Stimulated activated CD8-positive, alpha-beta memory T cell treated with anti-CD3 and anti-CD28 coated beads, Interleukin-15, amount 100 ng/mL, for 4 hours (primary cell): Measurements from ENCODE around the gene SLC24A4.
"Not testable (repeated sequence)": the region's sequence is repeated elsewhere in the genome, so short reads cannot be mapped to it uniquely, and the experiment has no call there.

Experiments
- DNase-seq, 2 donors: peaks; one replicate each; pipeline ENCODE4 v3.0.0-alpha.2; 2020; ENCODE audit warnings: low read depth in 2 of 2

Gene SLC24A4

DNA sequence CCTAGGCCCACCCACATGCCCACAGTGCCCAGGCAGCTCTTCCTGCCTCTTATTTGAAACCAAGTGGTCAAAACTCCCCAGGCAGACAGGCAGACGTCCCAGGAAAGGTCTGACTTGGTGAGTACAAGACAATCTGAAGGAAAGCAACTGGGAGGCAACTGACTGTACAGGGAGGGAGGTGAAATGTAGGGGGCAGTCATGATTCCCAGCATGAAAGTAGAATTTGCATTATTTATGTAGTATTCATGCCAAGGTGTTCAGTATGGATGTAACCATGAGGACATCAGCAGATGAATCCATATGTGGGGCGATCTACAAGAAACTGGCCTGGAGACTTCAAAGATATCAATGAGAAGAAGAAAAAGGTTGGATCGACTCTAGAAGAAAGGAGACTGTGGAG lies 46.1 kb downstream of the SLC24A4 start:
- DNase-seq: no peak

DNA sequence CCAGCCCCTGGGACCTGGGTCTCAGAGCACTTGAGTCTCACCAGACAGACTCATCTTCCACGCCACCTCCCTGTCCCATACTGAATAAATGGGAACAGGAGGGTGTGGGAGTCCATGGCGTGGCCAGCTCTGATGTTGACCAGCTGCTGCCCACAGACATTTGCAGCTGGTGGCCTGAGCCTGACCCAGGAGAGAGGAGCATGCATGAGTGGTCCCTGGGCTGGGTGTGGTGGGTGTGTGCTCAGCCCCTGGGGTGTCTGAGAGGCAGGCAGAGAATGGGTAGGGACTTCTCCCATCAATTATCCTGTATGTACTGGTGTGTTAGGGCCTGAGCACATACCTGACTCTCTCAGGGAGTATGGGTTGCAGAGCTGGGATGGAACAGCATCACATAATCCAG lies 49.3 kb downstream of the SLC24A4 start:
- no peak for DNase-seq

DNA sequence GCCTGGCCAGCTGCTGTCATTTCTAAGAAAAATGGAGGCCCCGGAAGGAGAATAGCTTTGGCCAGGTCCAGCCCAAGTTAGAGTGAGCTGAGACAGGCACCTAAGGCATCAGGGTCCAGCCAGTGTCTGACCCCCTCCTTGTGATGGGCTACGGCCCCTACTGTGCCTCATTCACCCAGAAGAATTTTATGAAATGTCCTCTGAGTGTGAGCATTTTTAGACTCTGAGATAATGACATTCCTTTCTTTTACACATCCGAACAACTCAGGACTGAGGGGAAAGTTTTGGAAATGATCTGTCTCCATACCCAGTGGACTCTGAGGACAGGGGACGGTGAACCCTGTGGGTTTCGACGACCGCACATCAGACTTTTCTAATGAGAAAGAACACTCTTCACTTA lies 50.4 kb downstream of the SLC24A4 start:
- DNase-seq: no peak

DNA sequence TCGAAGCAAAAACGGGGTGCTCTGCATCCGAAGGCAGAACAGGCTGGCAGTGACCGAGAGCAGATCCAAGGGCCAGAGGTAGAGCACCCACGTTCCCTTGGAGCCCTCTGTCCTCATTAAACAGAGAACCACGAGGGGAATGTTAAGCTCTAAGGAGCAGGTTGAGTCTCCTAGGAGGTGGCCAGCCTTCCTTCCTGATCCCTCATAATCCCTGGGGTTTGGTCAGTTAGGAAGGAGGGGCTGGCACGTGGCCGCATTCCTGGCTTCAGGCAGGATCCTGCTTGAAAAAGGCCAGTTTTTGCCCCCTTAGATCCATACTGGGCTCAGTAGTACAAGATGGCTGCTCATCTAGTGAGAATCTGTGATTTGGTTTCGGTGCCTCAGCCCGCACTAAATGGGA lies 57.2 kb downstream of the SLC24A4 start:
- no peak for DNase-seq

DNA sequence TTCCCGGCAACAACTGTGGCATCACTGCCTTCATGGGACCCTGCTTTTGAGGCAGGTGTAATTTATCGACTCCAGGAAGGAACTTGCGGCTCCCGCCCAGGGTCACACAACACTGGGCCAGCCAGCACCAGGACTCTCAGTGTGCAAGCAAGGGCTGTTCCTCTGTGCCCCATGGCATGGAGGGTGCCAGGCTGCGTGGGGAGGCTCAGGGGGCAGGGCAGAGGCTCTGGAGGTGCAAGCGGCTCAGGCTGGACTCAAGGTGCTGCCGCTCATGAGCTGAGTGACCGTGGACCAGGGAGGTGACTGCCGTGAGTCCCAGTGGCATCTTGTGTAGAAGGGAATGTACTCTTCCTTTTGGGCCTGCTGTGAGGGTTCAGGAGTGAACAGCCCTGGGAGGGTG lies 57.6 kb downstream of the SLC24A4 start:
- no peak for DNase-seq

DNA sequence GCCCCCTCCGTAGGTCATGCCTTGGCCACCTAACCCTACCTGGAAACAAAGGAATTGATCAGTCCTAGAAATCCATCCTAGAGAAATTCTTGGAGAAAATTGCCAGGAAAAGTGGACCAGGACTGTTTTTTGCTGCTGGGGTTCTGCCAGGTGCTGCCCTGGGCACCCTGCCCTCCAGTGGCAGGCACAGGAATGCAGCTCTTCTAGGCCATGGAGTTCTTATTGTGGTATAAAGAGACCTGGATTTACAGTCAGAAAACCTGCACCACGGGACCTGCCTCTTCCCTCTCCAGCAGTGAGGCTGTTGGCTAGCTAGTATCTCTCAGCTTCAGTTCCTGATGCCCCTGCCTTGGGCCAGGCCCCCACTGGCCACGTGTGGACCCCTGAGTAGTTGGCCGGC lies 59.7 kb downstream of the SLC24A4 start:
- no peak for DNase-seq

DNA sequence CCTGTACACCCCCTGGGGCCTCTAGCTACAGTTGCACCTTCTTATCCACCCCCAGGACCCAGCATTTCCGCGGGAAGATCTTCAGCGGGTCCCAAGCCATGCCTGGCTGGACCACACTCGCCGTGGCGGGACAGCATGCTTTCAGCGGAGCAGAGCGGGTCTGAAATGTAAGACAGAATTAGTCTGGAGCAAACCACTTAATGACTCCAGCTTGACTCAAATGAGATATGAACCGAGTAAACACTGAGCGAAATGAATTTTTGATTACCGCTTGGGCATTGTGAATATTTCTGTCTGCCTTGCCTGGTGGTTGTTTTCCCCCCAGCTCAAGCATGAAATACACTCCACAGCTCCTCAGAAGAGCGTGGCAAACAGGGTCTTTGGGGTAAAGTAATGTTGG lies 60.8 kb downstream of the SLC24A4 start:
- DNase-seq: no peak

DNA sequence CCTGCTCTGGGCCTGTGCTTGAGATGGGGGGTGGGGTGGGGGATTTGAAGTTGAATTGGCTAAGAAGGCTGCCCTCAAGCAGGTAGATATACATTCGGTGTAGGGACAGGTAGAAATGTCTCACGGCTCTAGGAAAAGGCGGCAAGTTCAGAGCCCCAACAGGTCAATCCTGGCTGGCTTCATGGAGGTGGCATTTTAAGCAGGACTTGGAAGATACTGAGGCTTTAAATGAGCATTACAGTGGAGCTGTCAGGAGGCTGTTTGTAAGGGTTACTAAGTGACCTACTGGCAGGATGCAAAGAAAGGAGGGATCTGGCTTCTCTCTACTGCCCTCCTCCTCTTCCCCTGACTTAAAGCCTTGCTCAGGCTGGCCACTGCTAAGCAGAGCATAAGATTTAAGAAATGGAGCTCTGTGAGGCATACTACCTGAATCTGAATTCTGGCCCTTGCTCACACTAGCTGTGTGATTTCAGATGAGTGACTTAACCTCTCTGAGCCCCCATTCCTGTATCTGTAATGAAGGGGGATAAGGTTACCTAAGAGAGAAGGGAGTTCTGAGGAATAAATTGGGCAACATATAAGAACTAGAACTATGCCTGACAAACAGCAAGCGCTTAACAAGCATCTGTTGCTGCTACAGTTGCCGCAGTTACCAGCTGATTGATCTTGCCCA lies 61.6 kb downstream of the SLC24A4 start:
- no peak for DNase-seq

DNA sequence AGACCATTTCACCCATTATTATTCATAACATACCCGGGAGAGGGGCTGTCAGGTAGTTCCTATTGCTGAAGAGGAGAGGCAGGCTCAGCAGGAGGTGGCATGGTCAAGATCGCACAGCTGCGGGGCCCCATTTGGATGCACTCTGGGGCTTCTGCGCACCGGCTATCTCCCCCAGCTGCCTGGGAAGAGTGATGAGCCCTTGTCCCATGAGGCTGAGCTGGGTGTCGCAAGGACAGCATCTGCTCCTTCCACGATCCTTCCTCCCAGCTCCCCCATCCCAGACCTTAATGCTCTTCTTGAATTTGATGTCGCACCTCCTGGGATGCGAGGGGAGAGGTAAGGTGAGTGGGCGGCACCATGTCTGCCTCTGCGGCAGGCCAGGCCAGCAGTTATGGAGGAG lies 62.6 kb downstream of the SLC24A4 start:
- DNase-seq: no peak

DNA sequence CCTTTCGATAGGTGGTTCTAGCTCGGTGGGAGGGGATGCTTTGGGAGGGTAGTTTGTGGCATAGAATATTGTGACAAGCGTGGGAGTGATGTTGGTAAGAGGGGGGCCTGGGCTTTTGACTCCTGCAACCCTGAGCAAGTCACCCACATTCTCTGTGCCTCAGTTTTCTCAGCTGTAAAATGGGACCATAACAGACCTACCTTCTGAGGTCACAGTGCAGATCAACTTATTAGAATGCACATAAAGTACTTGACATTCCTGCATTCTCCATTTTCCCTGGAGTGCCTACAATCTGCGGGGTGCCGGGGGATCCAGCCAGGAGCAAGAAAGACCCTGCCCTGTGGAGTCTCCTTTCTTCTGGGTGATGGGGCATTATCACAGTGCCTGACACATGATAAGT lies 63.2 kb downstream of the SLC24A4 start:
- DNase-seq: no peak

DNA sequence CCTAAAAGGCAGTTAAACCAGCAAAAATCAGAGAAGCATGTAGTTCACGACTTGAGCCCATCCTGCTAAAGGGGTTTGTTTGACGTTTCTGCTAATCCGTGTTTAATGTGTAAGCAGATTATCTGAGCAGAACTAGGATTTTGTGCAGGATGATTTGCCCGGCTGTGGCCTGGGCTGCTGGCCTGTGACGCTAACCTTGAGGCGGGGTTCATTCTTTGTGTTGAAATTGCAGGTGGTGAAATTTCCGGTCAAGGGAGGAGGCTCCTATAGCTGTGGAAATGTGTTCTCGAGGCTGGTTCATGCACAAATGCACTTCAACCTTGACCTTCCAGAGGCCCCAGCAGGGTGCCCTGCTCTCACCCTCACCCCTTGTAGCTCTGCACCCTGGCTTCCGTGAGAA lies 63.7 kb downstream of the SLC24A4 start:
- no peak for DNase-seq

DNA sequence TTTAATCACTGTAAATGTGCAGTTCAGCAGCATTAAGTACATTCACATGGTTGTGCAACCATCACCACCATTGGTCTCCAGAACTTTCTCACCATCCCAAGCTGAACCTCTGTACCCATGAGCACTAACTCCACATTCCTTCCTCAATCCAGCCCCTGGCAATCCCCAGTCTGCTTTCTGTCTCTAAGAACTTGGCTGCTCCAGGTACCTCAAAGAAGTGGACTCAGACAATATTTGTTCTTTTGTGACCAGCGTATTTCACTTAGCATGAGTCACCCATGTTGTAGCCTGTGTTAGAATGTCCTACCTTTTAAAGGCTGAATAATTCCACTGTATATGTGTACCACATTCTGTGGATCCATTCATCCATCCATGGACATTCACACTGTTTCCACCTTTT lies 64.6 kb downstream of the SLC24A4 start:
- DNase-seq: no peak

DNA sequence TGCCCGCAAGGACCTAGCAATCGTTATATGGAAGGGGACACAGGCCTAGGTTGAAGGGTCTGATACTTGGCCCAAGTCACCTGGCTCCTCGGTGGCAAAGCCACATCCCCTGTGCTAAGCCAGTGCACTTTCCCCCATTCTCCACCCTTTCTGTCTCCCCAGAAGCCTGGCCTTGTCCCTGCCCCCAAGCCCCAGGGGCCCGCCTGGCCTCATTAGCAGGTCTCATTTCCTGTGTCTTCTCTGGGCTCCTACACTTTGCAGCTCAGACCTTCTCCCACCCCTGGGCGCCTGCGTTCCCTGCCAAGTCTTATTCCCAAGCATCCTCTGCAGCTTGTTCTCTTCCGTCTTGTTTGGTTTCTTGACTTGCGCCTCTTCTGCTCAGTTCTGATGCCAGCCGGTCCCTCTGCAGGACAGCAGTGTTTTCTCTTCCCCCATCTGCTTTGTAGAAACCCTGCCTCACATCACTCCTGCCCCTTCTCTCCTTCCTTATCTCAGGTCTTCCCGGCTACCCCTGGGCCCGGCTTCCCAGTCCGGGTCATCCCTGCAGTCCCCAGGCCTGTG lies 66.7 kb downstream of the SLC24A4 start:
- DNase-seq: no peak

DNA sequence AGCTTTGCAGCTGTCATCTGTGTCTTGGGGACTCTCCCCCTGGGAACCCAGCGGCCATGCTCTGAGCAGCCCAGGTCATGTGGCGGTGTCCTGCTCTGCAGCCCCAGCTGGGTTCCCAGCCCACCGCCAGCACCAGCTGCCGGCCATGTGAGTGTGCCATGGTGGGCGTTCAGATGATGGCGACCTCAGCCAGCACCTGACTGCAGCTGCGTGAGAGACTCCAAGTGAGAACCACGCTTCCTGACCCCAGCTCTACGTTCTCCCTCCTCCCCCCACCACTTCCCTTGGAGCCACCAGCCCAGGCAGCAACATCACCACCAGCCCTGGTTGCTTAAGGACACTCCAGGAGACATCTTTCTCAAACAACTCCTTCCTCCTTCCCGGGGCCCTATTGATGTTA lies 68.8 kb downstream of the SLC24A4 start:
- no peak for DNase-seq

DNA sequence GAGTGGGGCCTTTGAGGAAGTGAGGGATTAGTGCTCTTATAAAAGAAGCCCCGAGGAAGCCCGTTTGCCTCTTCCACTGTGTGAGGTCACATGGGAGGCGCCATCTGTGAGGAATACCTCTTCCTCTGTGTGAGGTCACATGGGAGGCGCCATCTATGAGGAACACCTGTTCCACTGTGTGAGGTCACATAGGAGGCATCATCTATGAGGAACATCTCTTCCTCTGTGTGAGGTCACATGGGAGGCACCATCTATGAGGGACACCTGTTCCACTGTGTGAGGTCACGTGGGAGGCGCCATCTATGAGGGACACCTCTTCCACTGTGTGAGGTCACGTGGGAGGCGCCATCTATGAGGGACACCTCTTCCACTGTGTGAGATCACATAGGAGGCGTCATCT lies 69.7 kb downstream of the SLC24A4 start:
- no peak for DNase-seq

DNA sequence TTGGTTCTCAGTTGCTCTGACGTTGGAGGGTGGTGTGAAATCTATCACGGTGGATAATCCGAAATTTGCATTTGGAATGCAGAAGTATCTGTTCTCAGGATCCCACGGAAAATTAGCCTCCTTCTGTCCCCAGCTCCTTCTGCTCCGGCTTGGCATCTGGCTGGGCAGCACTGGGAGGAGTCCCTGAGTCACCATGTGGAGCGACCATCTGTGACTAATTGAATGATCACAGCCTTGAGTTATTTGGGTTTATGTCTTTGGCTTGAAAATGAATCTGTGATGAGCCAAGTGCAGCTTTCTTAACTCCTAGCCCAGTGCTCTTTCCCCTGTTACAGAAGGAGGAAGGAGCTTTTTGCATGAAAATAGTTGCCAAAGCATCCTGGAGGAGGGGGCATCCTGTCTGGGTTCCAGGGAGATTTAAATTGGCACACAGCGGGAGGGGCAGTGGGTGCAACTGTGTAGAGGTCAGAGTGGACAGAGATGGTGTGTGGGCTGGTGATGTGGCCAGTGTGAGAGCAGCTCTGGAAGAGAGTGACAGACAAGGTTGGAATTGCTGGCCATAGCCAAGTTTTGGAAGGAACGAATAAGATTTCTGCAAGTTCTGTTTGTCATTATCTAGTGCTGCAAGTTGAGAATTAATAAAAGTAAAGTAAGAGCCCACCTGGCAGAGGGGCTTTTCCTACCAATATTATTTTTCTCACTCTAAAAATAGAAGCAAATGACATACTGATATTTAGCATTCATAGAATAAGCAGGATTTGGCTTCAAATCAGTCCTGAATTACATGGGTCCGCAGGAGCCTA lies 74.4 kb downstream of the SLC24A4 start:
- DNase-seq: no peak

DNA sequence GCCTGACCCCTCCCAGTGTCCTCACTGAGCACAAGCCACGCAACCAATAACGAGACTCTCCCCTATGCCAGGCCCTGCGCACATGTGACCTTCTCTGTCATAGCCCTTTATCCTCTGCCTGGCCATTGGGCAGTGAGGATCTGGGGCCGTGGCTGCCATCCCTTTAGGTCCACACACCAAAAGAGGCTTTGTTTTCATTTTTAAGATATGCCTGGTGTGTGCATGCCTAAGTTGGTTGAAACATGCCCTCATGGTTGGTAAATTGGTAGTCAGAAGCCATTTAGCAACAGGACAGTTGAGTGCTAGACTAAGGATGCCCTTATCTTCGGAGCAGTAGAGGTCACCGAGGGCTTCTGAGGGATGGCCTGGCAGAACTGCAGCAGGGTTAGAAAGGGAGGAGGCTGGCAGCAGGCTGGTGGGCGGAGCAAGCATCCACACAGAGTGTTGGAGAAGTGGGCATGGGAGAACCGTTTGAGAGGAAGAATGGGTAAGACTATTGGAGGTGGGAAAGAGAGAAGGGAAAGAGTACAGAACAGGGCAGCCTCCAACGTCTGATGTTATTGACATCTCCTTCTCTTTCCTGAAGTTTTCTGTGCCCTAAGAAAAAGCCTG lies 75.1 kb downstream of the SLC24A4 start:
- DNase-seq: no peak

DNA sequence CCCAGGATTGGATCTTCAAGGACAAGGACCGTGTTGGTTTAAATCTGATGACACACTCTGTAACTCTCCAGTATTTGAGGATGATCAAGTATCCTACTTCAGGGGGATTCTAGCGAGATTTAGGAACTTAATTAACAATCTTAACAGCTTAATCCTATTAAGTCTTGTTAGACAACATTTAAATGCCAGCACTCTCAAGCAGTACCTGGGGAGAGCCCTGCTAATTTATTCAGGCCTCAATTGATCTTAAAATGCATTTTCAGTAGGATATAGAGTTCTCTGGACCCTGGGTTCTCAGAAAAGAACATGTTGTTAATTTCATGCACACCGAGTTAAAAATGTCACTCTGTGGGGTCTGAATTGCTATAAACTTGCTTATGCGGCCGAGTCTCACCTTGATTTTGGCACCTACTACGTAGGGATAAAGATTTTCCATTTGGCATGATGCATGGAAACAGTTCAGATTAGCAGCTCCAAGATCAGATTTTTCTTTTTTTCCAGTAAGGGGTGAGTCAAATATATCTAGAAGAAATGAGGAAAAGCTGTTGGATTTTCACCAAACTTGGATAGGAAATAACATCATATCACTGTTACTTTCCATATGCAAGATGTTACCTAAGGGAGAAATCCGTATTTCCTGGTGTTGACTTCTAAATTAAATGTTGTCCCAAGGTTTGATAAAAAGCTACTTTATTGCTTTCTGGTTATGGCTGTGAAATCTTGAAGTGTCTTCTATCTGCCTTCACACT lies 76.1 kb downstream of the SLC24A4 start:
- DNase-seq: no peak

DNA sequence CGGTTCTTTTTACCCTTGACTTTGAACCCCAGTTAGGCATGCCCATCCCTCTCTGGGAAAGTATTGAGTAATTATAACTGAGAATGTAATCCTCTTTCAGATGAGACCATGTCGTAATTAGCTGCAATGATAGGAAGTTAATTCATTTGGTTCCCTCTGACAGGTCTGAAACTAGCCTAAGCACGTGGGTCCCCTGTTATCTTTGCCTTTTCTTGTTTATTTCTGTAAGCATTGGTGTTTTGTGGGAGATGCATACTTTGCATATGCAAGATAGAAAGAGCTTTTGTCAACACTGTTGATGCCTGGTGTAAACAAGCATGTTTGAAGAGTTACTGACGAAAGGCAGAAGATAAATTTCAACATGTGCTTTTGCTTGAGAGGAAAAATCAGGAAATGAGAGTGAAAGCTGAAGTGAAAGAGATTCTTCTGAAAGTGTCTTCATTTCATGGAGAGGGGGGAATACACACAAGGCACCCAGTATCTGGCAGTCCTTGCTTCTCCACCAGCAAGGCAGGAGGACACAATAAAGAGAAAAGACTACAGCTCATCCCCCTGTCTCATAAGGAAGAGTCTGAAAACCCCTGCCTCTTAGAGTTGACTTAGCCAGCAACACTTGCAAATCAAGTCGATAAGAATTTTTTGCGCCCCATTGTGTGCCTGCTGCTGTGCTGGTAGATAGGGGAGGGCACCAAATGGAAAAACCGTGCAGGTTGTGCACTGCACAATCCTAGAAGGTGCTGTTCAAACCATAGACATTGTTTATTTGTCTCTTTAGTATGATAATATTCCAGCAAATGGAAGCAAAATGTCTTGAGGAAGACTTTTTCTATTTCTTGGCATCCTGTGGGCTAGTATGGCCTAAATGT lies 77.8 kb downstream of the SLC24A4 start:
- no peak for DNase-seq

DNA sequence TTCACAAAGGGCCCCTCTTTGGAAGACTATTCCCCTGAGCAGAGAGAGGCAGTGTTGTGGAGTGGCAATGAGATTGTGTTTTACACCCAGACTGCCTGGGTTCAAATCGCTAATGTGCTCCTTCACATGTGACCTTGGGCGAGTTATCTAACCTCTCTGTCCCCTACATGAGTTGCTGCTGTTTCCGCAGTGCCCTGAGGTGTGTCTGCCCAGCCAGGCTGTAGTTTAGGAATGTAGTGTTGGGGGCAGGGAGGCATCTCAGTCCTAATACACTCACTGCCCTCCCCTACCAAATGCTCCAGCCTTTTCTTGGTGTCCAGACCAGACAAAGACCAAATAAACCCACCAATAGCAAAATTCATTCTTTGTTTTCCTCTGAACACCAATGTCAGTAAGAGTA lies 78.6 kb downstream of the SLC24A4 start:
- no peak for DNase-seq

DNA sequence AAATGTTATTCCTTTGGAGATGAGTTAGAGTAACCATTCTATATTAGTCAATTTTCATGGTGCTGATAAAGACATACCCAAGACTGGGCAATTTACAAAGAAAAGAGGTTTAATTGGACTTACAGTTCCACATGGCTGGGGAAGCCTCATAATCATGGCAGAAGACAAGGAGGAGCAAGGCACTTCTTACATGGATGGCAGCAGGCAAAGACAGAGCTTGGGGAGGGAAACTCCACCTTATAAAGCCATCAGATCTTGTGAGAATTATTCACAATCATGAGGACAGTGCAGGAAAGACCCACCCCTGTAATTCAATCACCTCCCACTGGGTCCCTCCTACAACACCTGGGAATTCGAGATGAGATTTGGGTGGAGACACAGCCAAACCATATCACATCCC lies 79.5 kb downstream of the SLC24A4 start:
- DNase-seq: not testable (repeated sequence)
